GM23248 (cell line): ENCODE data around the gene FREY1. TPM values are rescaled to one million over a fixed set of nuclear protein-coding genes. Genes with fewer than 3 reads are reported as not detected.

Experiments
- DNase-seq: peaks from one replicate; pipeline ENCODE4 v3.0.0-alpha.2; 2015
- H2AFZ ChIP-seq: fragments of 200-600 bp; sonication (generic); 2 replicates; pipeline ENCODE4 v1.6.1; 2016; ENCODE audit warnings: antibody characterized with exemption
- H3F3A ChIP-seq: fragments of 200-600 bp; sonication (generic); 2 replicates; pipeline ENCODE4 v1.6.1; 2016; ENCODE audit warnings: mild to moderate bottlenecking, antibody characterized with exemption, mixed run types; ENCODE audit not compliant: insufficient read depth
- H3K27ac ChIP-seq: fragments of 200-600 bp; sonication (generic); 2 replicates; pipeline ENCODE4 v1.5.1; 2016; ENCODE audit warnings: mild to moderate bottlenecking
- H3K27me3 ChIP-seq: fragments of 200-600 bp; sonication (generic); replicated peaks from 2 replicates; pipeline ENCODE4 v1.6.1; 2016; ENCODE audit warnings: mild to moderate bottlenecking; ENCODE audit not compliant: insufficient read depth
- H3K36me3 ChIP-seq: fragments of 200-600 bp; sonication (generic); 2 replicates; pipeline ENCODE4 v1.6.1; 2016; ENCODE audit warnings: low read depth, mild to moderate bottlenecking
- H3K4me1 ChIP-seq: fragments of 200-600 bp; sonication (generic); 2 replicates; pipeline ENCODE4 v1.6.1; 2016; ENCODE audit warnings: mild to moderate bottlenecking; ENCODE audit not compliant: insufficient read depth
- H3K4me2 ChIP-seq: fragments of 200-600 bp; sonication (generic); one replicate; pipeline ENCODE4 v1.6.1; 2016; ENCODE audit warnings: mild to moderate bottlenecking; ENCODE audit not compliant: unreplicated experiment
- H3K4me3 ChIP-seq: fragments of 200-600 bp; sonication (generic); 2 replicates; pipeline ENCODE4 v1.5.1; 2016; ENCODE audit warnings: mild to moderate bottlenecking
- H3K79me2 ChIP-seq: fragments of 200-600 bp; sonication (generic); 2 replicates; pipeline ENCODE4 v1.6.1; 2016; ENCODE audit warnings: mild to moderate bottlenecking; ENCODE audit not compliant: insufficient read depth
- H3K9ac ChIP-seq: fragments of 200-600 bp; sonication (generic); 2 replicates; pipeline ENCODE4 v1.6.1; 2016; ENCODE audit warnings: mild to moderate bottlenecking
- H3K9me2 ChIP-seq: fragments of 200-600 bp; sonication (generic); 2 replicates; pipeline ENCODE4 v1.6.1; 2016; ENCODE audit warnings: mixed run types, mild to moderate bottlenecking, moderate library complexity; ENCODE audit not compliant: insufficient read depth
- H3K9me3 ChIP-seq: fragments of 200-600 bp; sonication (generic); one replicate; pipeline ENCODE4 v1.6.1; 2017; ENCODE audit warnings: low read depth
- H4K20me1 ChIP-seq: fragments of 200-600 bp; sonication (generic); 2 replicates; pipeline ENCODE4 v1.6.0; 2016; ENCODE audit not compliant: insufficient read depth
- EZH2 ChIP-seq: fragments of 200-600 bp; sonication (generic); IDR thresholded peaks from 2 replicates; pipeline ENCODE4 v1.6.1; 2018; ENCODE audit warnings: antibody characterized with exemption, mild to moderate bottlenecking; ENCODE audit not compliant: insufficient read depth, poor library complexity, severe bottlenecking
- EZH2phosphoT487 ChIP-seq: fragments of 200-600 bp; sonication (generic); IDR thresholded peaks from 2 replicates; pipeline ENCODE4 v1.6.1; 2018; ENCODE audit warnings: antibody characterized with exemption, moderate library complexity, mild to moderate bottlenecking, low read depth; ENCODE audit not compliant: insufficient read depth
- WGBS, 2 experiments: methylation state at CpG; one replicate each; pipeline ENCODE4 v1.1.6; 2015 to 2017; ENCODE audit warnings: low lambda C conversion rate in 2 of 2, low coverage in 1 of 2; ENCODE audit errors: missing lambda C conversion rate in 2 of 2; 5-methylcytosine and 5-hydroxymethylcytosine counted together
- in situ Hi-C: fragments of 300-500 bp; cut with MboI; formaldehyde crosslinking; loops from 2 replicates; pipeline ENCODE4 v1.15.0; 2020
- polyA plus RNA-seq: library from polyadenylated mRNA; unstranded; fragments of >200 nt; fragmentation: Nextera tagmentation; extraction: Ambion mirVana; gene quantifications from 2 replicates; pipeline ENCODE4 v1.2.1, GENCODE V29; 2016
- total RNA-seq: library from RNA; depleted of rRNA; stranded (reverse); fragments of >200 nt; shearing (Covaris generic); gene quantifications from 2 replicates; pipeline ENCODE4 v1.2.3, GENCODE V29; 2014

The FREY1 gene
- total and polyA plus RNA-seq, 2 experiments from 2014 or later = not detected

- 53 to 58% methylated on average over 7 of the region's 7 CpGs for WGBS, 2 experiments
- Histone ChIP-seq H3K4me3 (no peak overlapping the region), H2AFZ (no peak overlapping the region), H3K9me3 (no peaks in the 10 kb centered on the region), H3K79me2 (no peaks in the 10 kb centered on the region), H3F3A (peaks cover 9% of the 10 kb centered on the region; the same call in 1 of the 2 replicates), H3K36me3 (no peaks in the 10 kb centered on the region; the same call in 1 of the 2 replicates), H3K4me1 (peaks cover 10% of the 10 kb centered on the region; the same call in 1 of the 2 replicates), H4K20me1 (no peaks in the 10 kb centered on the region), H3K4me2 (no peak overlapping the region), H3K9me2 (no peaks in the 10 kb centered on the region), H3K27me3 (no peaks in the 10 kb centered on the region), H3K27ac (no peak overlapping the region), H3K9ac (no peak overlapping the region)
- no peak for TF ChIP-seq EZH2
- no peak for TF ChIP-seq EZH2phosphoT487
- in situ Hi-C loops = no loop called here
- peak; percentile 50 for DNase-seq
These were observed 27.0 kb downstream of the FREY1 start for GRCh38 chr11:45879803-45880686.

- Histone ChIP-seq H3K9me3 (no peaks in the 10 kb centered on the region), H3K4me1 (peaks cover 16% of the 10 kb centered on the region), H3K4me3 (no peak overlapping the region), H2AFZ (no peak overlapping the region), H3K9ac (no peak overlapping the region), H3K9me2 (no peaks in the 10 kb centered on the region), H3K36me3 (peaks cover 4% of the 10 kb centered on the region), H3K79me2 (no peaks in the 10 kb centered on the region), H3K27ac (no peak overlapping the region), H3K27me3 (no peaks in the 10 kb centered on the region), H3F3A (peaks cover 16% of the 10 kb centered on the region), H3K4me2 (no peak overlapping the region), H4K20me1 (no peaks in the 10 kb centered on the region)
- 70 to 71% methylated on average over 3 of the region's 3 CpGs for WGBS, 2 experiments
- in situ Hi-C loops = no loop called here
- TF ChIP-seq EZH2 = no peak
- TF ChIP-seq EZH2phosphoT487 = no peak
- DNase-seq = no peak
These were observed 29.2 kb downstream of the FREY1 start for GRCh38 chr11:45877845-45878244.

- H3K79me2 ChIP-seq = no peaks in the 10 kb centered on the region
- no peak overlapping the region for H3K4me3 ChIP-seq
- no peak overlapping the region for H3K9ac ChIP-seq
- no peak overlapping the region for H2AFZ ChIP-seq
- H3F3A ChIP-seq = peaks cover 16% of the 10 kb centered on the region
- no peaks in the 10 kb centered on the region for H4K20me1 ChIP-seq
- no peak overlapping the region for H3K27ac ChIP-seq
- in situ Hi-C loops = no loop called here
- H3K9me2 ChIP-seq = no peaks in the 10 kb centered on the region
- WGBS, 2 experiments = 75 to 77% methylated on average over 8 of the region's 8 CpGs
- no peaks in the 10 kb centered on the region for H3K27me3 ChIP-seq
- H3K9me3 ChIP-seq = no peaks in the 10 kb centered on the region
- H3K4me1 ChIP-seq = peaks cover 21% of the 10 kb centered on the region
- DNase-seq = no peak
- TF ChIP-seq EZH2phosphoT487 = no peak
- H3K36me3 ChIP-seq = peaks cover 4% of the 10 kb centered on the region
- no peak overlapping the region for H3K4me2 ChIP-seq
These were observed 29.9 kb downstream of the FREY1 start for GRCh38 chr11:45877221-45877620.

- Histone ChIP-seq H3K9me3 (no peaks in the 10 kb centered on the region), H3F3A (peaks cover 22% of the 10 kb centered on the region), H3K4me1 (peaks cover 22% of the 10 kb centered on the region), H3K27ac (no peak overlapping the region), H4K20me1 (no peaks in the 10 kb centered on the region), H3K4me3 (no peak overlapping the region), H3K27me3 (no peaks in the 10 kb centered on the region), H2AFZ (no peak overlapping the region), H3K36me3 (peaks cover 4% of the 10 kb centered on the region), H3K4me2 (no peak overlapping the region), H3K9me2 (no peaks in the 10 kb centered on the region), H3K79me2 (no peaks in the 10 kb centered on the region), H3K9ac (no peak overlapping the region)
- 65% methylated on average over 6 of the region's 6 CpGs for WGBS, 2 experiments
- DNase-seq = no peak
- in situ Hi-C loops = no loop called here
- TF ChIP-seq EZH2phosphoT487 (no peak), EZH2 (no peak)
These were observed 30.7 kb downstream of the FREY1 start for GRCh38 chr11:45876401-45876800.
